HepG2 (cell line): ENCODE measurements around the gene RAET1E. TPM values are rescaled to one million over a fixed set of nuclear protein-coding genes. Genes with fewer than 3 reads are reported as not detected.

ENCODE experiments used
- MXD1 ChIP-seq: sonication (generic); formaldehyde crosslinking; IDR thresholded peaks from 2 replicates; pipeline ENCODE4 v1.4.0; 2020; ENCODE audit warnings: mild to moderate bottlenecking, missing genetic modification reagents
- MXD4 ChIP-seq: IDR thresholded peaks from 2 replicates; pipeline ENCODE4 v1.6.1; 2016; ENCODE audit warnings: mild to moderate bottlenecking, missing biosample characterization, missing genetic modification reagents
- SNAPC4 ChIP-seq: sonication (generic); formaldehyde crosslinking; IDR thresholded peaks from 2 replicates; pipeline ENCODE4 v1.4.0; 2020; ENCODE audit warnings: mild to moderate bottlenecking, missing genetic modification reagents
- TIGD3 ChIP-seq: sonication (generic); formaldehyde crosslinking; IDR thresholded peaks from 2 replicates; pipeline ENCODE4 v1.5.1; 2020; ENCODE audit warnings: mild to moderate bottlenecking, missing genetic modification reagents, borderline replicate concordance
- ZBTB37 ChIP-seq: sonication (generic); formaldehyde crosslinking; IDR thresholded peaks from 2 replicates; pipeline ENCODE4 v1.4.0; 2020; ENCODE audit warnings: mild to moderate bottlenecking, missing genetic modification reagents
- ZBTB40 ChIP-seq, 2 experiments: fragments of 450-650 bp in 1 of 2; sonication (generic) in 1 of 2; formaldehyde crosslinking in 1 of 2; IDR thresholded peaks; 2 replicates each; pipeline versions ENCODE4 v1.6.1 to v1.8.0; 2016 to 2022; ENCODE audit warnings: antibody characterized with exemption in 1 of 2, mild to moderate bottlenecking in 1 of 2, missing genetic modification reagents in 1 of 2
- ZKSCAN8 ChIP-seq: IDR thresholded peaks from 2 replicates; pipeline ENCODE4 v1.6.1; 2016; ENCODE audit warnings: borderline replicate concordance, missing genetic modification reagents, missing compliant biosample characterization
- ZNF451 ChIP-seq: sonication (generic); formaldehyde crosslinking; IDR thresholded peaks from 2 replicates; pipeline ENCODE4 v1.5.0; 2020; ENCODE audit warnings: mild to moderate bottlenecking, missing genetic modification reagents
- ZNF841 ChIP-seq: sonication (generic); formaldehyde crosslinking; IDR thresholded peaks from 2 replicates; pipeline ENCODE4 v1.8.1; 2023; ENCODE audit warnings: missing genetic modification reagents, borderline replicate concordance
- polyA plus RNA-seq, 8 experiments: library from polyadenylated mRNA; depleted of rRNA in 3 of 8; stranded (reverse) in 7 of 8; unstranded in 1 of 8; fragments of >200 nt; fragmentation: Illumina TruSeq in 4 of 8; extraction: Trizol in 4 of 8; gene quantifications; 2 replicates each; pipeline versions ENCODE4 v1.2.1 to v1.2.3, GENCODE V29; 2011 to 2016; ENCODE audit warnings: low read depth in 4 of 8, missing spikeins in 1 of 8, mixed read lengths in 1 of 8; ENCODE audit not compliant: insufficient read depth in 1 of 8
- total RNA-seq, 5 experiments: library from RNA; depleted of rRNA; stranded (reverse); fragments of >200 nt; fragmentation: Illumina TruSeq; extraction: Trizol; gene quantifications; 2 replicates each; pipeline ENCODE4 v1.2.3, GENCODE V29; 2016; ENCODE audit warnings: low read depth in 1 of 5

The RAET1E gene
- total and polyA plus RNA-seq, 2 of the 13 experiments (the other 11 are each of a cell fraction or from before 2014, with no cell fraction given), result not detected

- no peak for TF ChIP-seq ZBTB40 (IDR thresholded peaks at IDR 0.05)
- peak; percentile 76 for TF ChIP-seq ZBTB40 (CRISPR knock-in tag; IDR thresholded peaks at IDR 0.05)
- no peak for TF ChIP-seq ZKSCAN8 (CRISPR knock-in tag)
- TF ChIP-seq MXD1, result no peak
- no peak for TF ChIP-seq ZBTB37
- no peak for TF ChIP-seq TIGD3
- TF ChIP-seq ZNF451 (CRISPR knock-in tag), result peak; percentile 69
- TF ChIP-seq SNAPC4 (CRISPR knock-in tag), result no peak
- no peak; the same call in 1 of the 2 replicates for TF ChIP-seq MXD4 (CRISPR knock-in tag)
- peak; percentile 84; the same call in 1 of the 2 replicates for TF ChIP-seq ZNF841 (CRISPR knock-in tag)
Measured at GRCh38 chr6:149863698-149864577, 34.0 kb downstream of the RAET1E start, which contains the start of gene LRP11 (continued).
